ENCODE measurements around the gene ZNF699.
"Not testable (repeated sequence)": the region's sequence is repeated elsewhere in the genome, so short reads cannot be mapped to it uniquely, and the experiment has no call there.

- TF ChIP-seq, protein P1, sequence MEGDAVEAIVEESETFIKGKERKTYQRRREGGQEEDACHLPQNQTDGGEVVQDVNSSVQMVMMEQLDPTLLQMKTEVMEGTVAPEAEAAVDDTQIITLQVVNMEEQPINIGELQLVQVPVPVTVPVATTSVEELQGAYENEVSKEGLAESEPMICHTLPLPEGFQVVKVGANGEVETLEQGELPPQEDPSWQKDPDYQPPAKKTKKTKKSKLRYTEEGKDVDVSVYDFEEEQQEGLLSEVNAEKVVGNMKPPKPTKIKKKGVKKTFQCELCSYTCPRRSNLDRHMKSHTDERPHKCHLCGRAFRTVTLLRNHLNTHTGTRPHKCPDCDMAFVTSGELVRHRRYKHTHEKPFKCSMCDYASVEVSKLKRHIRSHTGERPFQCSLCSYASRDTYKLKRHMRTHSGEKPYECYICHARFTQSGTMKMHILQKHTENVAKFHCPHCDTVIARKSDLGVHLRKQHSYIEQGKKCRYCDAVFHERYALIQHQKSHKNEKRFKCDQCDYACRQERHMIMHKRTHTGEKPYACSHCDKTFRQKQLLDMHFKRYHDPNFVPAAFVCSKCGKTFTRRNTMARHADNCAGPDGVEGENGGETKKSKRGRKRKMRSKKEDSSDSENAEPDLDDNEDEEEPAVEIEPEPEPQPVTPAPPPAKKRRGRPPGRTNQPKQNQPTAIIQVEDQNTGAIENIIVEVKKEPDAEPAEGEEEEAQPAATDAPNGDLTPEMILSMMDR (conservative IDR thresholded peaks at IDR 0.05) = not testable (repeated sequence)
- not testable (repeated sequence) for TF ChIP-seq ZFX (IDR thresholded peaks at IDR 0.05)
Observed at GRCh38 chr19:9321756-9322155, 12.1 kb upstream of the ZNF699 start.

Measured in C4-2B (cell line).